Measurements from ENCODE around the gene ZNF263.

ZNF263 gene

DNA sequence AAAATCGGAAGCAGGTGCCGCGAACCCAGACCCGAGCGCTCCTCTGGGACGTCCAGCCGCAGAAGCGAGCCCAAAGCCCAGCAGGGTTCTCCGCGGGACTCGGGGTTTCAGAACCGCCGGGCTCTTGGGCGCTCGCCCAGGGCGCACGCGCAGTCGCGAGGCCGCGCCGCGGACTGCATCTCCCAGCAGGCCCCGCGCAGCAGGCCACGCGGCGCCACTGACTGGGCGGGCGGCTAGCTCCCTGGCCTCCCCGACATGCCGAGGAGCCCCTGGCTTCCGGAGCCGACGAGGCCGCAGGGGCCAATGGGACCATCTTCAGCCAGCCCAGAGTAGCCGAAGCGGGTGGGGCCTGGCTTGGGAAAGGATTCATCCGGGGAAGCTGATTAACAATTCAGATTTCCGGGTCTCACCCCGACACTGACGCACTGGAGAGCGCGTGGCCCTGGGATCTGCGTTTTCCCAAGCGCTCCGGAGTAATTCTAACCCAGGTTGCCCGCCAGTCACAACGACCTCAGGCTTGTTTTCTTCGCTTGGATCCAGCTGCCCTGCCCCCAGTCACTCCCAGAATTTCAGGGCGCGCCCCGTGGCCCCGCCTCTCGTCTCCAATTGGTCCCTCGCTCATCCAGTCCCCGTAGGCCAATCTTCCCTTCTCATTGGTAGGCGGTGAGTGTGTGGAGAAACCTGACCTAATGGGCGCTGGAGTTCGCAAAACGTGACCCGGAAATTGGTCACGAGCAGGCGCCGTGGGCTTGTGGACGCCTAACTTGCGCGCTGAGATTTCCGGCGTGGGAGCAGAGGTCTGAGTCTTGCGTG is at the start of gene ZNF263:
TSS of gene ZNF263 (plus strand) at position 762 of the 813 bp plus-strand sequence. CDS start 328 bp downstream, outside the sequence.
- DNase-seq (ENCODE audit: extremely low read depth in 1 of 2, low read depth in 1 of 2) = peak; percentile 84 to 90

DNA sequence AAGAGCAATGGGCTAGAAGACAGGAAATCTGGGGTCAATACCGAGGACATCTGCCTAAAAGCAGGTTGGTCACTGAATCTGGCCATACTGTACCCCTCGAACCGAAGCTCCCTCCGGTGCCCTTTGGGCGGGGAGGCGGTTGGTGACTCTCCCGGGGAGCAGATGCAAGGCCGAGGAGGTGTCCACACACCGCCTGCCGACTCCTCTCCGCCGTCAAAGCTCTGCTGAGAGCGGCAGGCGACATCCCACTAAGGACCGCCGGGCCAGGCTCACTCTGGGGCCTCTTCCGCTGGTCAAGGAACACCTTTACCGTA is 48.8 kb upstream of the ZNF263 start:
- no peak for DNase-seq (ENCODE audit: extremely low read depth in 1 of 2, low read depth in 1 of 2)

DNA sequence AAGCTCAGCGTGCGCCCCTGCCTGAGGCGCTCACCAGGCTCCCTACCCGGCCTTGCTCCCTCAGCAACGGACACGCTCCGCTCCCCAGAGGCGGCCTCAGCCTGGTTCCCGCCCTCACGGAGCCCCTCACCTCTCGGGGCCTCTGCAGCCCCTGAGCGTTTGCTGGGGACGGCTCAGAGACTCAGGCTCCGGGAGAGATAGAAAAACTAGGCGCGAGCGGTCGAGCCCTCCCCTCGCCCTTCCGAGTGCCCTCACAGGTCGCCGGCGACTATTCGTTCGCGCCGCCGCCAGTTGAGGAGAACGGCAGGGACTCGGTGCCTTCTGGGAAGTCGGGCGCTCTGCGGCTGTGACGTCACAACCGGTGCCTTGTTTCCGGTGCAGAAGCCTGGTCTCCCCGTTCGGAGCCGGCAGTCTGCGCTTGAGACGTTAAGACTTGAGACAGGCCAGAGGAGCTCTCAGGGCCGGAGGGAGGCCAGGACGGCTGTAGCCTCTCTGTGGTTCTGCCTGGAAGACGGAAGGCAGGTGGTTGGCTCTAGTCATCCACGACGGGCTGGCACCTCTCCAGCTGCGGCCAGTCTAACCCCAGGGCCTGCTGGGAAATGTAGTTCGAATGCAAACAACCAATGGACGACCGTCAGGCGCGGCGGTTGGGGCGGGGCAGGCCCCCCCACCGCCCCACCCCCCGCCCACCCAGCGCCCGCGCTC is 48.3 kb upstream of the ZNF263 start, which contains the start of gene ZNF200:
TSS of gene ZNF200 (minus strand) at position 302 of the 705 bp plus-strand sequence. CDS start 1,403 bp downstream, outside the sequence.
- DNase-seq (ENCODE audit: extremely low read depth in 1 of 2, low read depth in 1 of 2) = peak; percentile 86 to 93

DNA sequence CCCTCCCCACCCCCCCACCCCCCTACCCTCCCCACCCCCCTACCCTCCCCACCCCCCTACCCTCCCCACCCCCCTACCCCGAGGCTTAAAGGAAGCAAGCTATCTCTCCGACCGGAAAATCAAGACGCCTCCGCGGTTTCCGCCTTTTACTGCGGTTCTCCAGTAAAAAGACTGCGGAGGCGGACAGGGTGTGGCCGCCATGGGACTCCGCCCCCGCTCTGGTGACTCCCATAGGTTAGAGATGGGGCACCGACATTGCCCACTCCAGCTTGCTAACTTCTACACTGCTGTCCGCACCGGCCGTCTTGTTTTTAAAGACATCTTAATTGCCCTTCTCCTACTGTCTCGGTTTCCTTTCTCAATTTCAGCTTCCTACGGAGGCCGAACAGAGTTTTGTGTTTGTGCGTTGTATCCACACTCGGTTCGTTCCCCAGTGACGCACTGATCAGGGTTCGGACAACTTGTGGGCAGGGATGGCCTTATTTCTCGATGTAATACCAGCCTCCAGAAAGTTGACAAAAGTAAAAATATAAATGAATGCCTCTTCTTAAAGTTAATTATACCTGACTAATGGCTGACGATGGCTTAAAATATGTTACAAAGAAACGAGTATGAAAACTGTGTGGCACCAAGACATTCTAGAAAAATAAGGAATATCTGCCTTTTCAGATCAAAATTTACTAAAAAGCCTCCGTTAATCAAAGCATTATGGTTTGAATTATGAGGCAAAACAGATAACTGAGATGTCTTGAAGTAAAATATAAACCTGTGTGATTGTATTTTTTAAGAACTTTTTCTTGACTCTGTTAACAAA is 47.2 kb upstream of the ZNF263 start:
- no peak for DNase-seq (ENCODE audit: extremely low read depth in 1 of 2, low read depth in 1 of 2)

DNA sequence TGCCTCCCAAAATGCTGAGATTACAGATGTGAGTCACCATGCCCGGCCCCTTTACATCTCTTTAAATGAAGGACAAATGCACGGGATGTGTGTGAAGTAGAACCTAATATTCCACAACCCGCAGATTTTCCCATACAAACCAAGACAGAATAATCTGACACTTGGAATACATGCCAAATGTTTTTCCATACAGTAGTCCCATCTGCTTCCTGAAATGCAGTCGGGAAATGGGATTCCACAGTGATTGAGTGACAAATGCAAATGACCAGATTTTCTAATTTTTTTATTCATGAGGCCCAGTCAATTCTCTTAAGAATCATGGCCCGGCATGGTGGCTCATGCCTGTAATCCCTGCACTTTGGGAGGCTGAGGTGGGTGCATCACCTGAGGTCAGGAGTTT is 41.5 kb upstream of the ZNF263 start:
- no peak for DNase-seq (ENCODE audit: extremely low read depth in 1 of 2, low read depth in 1 of 2)

DNA sequence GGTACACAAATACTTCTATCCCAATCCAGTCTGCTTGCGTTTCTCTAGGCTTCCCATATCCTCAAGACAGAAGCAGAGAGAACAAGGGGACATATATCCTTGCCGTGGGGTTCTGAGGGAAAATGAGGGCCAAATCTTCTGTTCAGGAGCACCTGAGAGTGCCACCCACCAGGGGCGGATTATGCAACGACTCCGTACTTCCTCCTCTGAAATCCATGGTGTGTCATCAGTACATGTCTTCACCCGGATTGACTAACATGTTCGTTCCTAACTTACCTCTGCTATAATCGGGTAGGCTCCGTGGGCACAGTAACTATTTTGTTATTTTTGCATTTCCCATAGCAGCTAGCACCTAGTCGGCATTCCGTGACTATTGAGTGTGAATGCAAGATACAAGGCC is 40.6 kb upstream of the ZNF263 start:
- DNase-seq (ENCODE audit: extremely low read depth in 1 of 2, low read depth in 1 of 2) = no peak

DNA sequence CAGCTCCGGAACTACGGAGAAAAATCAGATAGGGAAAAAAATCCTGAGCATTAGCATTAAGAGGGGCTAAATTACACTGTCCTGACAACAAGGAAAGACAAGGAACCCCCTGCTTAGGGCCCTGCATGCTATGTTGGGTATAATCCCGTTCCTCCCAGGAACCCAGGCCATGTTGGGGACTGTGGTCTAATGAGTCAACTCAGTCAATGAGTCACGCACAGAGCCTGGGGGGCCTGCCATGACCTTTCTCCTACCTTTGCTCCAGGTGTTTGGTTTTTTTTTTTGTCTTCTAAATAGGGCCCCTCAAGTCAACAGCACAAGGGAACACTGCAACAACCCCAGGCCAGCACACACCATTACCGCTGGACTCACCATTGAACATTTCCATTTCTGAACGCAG is 39.4 kb upstream of the ZNF263 start:
- DNase-seq (ENCODE audit: extremely low read depth in 1 of 2, low read depth in 1 of 2) = peak in 1 of 2 donors; percentile 2

DNA sequence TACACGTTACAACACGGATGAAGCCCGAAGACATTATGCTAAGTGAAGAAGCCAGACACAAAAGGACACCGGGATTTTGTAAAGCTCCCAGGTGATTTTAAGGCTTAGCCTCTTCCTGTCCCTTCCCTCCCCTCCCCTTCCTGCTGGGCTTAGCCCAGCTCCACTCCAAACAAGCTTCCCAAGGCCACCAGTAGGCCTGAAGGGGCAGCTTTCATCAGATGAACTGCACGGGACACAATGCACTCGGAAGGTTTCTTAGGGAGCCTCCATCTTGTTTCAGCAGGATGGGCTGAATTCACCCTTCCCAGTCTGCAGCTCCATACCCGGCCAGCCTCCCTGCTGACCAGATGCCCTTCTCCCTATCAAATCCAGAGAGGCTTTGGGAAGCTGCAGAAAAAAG is 37.3 kb upstream of the ZNF263 start:
- DNase-seq (ENCODE audit: extremely low read depth in 1 of 2, low read depth in 1 of 2) = no peak

DNA sequence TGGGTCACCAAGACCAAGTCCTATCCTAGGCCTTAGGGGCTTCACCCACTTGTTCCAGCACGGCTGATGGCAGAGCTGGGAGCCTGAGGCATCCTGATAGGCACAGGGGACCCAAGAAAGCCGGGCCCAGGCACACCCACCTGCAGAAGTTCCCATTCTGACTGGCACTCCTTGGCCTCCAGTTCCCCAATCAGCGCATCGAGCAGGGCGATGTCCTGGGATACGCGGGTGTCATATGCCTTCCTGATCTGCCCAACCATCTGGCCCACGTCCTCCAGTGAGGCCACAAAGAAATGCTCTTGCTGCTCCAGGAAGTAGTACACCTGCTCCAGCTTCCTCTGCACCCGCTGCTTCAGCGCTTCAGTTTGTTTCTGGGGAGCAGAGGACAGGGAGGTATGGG is 36.4 kb upstream of the ZNF263 start:
- no peak for DNase-seq (ENCODE audit: extremely low read depth in 1 of 2, low read depth in 1 of 2)

DNA sequence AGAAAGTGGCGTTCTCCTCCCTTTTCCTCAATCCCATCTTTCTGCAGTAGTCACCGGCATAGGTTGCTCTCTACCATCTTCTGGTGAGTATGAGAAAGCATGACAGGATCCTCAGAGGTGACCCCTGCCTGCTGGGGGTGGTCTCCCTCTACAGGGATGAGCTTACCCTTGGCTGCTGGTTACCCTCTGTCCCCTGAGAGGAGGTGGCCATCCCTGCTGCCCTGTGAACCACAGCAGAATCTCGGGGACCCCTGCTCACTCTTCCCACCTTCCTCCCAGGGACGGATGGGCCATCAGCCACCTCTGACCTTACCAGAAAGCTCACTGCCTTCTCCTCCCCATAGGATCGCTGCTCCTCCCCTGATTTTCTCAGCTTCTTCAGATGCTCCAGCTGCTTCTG is 34.7 kb upstream of the ZNF263 start:
- no peak for DNase-seq (ENCODE audit: extremely low read depth in 1 of 2, low read depth in 1 of 2)

DNA sequence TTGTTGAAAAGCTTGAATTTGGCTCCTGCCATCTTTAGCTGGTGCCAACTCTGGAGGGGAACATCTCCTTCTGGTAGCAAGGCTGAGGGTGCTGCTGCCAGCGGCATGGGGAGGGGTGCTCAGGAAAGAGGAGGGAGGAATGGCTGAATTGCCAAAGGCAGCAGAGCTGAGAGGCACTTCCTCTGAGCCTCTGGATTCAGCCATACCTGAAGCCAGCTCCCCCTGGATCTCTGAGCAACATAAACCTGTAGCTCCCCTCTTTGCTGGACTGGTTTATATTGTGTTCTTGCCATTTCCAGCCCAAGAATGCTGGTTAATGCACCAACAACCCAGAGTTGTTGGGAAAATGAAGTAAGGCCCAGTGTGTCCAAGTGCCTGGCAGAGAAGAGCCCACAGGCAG is 34.3 kb upstream of the ZNF263 start:
- DNase-seq (ENCODE audit: extremely low read depth in 1 of 2, low read depth in 1 of 2) = no peak

DNA sequence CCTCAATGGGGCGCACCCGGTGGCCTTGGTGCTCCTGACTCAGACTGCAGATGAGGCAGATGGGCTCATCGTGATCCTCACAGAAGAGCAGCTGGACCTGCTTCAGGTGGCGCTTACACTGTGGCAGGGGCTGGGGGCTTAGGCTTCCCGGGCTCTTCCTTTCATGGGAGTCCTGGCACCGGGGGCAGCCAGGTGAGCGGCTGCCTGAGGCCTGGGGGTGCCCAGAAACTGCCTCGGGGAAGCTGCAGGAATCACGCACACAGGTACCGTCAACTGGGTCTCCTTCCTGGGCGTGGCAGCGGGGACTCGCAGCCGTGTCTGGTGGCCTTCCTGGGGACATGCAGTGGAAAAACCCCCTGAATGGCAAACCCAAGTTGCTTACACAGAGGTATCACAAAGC is 33.8 kb upstream of the ZNF263 start:
- no peak for DNase-seq (ENCODE audit: extremely low read depth in 1 of 2, low read depth in 1 of 2)

DNA sequence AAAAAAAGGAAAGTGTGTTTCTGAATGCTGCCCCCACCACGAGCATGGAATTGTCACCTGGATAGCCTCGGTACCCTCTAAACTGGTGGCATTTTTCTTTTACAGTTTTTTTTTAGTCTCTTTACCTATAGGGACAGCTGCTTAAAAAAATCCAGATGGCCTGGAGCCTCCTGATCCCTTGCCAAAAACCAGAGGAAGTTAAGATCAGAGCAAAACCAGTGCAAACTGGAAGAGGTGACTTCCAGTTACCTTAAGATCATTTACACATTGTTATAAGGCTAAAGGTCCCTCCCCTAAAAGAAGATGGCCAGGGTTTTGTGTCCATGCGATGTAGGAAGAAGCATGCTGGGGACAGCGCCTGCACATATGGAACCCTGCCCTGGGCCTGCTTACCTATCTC is 30.3 kb upstream of the ZNF263 start:
- DNase-seq (ENCODE audit: extremely low read depth in 1 of 2, low read depth in 1 of 2) = no peak

DNA sequence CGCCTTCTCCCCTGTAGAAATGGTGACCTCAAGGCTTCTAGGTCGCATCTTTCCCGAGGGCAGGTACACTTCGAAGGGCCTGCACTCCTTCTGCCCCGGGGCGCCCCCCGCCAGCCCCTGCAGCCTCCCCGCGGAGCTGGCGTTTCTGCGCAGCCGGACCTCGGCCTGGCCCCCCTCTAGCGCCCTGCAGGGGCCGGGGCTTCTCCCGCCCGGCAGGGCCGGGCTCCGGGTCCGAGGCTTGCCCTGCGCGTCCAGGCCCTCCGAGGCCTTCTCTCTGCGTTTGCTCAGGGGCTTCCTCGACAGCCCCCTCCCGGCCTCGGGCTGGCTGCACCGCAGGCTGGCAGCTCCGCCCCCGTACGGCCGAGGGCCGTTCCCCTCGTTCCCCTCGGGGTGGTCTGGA is 29.0 kb upstream of the ZNF263 start:
- DNase-seq (ENCODE audit: extremely low read depth in 1 of 2, low read depth in 1 of 2) = no peak

DNA sequence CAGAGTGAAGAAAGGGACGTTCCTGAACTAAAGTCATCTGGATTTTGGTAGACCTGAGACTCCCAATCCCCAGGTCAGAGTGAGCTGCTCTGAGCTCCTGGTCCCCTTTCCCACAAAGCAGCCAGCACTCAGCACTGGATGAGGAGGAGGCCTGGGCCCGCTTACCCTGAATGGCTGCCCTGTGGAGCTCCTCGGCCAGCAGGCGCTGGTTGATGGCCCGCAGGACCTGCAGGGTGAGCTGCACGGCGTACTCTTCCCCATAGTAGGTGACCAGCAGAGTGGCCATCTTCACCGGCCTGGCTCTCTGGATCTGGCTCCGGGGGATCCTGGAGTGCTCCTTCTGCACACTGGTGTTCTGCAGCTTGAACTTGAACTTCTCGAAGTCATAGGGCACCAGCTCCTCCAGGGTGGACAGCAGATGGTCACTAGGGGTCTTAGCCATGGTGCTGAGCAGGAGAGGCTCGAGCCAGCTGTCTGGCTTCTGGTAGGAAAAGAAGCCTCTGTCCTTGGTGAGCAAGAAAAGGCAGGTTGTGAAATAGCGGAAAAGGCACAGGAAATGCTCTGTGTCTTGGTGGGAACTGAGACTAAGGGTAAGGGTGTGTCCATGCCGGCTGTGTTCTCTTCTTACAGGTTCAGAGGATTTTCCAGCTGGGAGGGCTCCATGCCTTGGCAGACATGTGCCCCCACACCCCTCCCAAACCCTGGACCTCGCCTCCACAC is 27.0 kb upstream of the ZNF263 start, which contains the start of gene MEFV:
TSS of gene MEFV (minus strand) at position 488 of the 720 bp plus-strand sequence. CDS start at position 442, 46 bp downstream.
- no peak for DNase-seq (ENCODE audit: extremely low read depth in 1 of 2, low read depth in 1 of 2)

DNA sequence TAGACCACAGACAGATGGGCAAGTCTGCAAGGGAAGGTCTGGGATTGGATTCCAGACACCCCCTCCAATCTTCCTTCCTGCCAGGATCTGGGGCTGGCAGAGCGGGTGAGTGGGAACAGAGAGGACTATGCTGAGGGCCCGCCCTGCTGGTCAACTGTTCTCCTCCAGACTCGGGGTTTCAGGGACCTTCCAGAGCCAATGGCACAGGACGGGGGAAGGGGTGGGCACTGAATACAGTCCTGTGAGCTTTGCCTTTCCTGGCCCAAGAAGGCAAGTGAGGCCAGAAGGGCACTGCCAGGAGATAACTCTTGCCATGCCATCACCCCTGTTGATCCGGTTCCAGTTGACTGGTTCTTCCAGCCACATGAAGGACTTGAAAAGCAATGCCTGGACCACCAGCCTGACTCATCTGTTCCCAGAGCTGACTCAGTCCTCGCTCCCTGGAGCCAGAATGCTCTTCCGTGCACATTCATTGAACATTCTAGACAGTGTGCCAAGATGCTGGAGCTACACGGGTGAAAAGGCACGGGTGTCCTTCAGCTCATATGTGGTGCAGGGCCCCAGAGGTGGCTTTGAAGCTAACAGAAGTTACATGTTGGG is 26.3 kb upstream of the ZNF263 start:
- no peak for DNase-seq (ENCODE audit: extremely low read depth in 1 of 2, low read depth in 1 of 2)

DNA sequence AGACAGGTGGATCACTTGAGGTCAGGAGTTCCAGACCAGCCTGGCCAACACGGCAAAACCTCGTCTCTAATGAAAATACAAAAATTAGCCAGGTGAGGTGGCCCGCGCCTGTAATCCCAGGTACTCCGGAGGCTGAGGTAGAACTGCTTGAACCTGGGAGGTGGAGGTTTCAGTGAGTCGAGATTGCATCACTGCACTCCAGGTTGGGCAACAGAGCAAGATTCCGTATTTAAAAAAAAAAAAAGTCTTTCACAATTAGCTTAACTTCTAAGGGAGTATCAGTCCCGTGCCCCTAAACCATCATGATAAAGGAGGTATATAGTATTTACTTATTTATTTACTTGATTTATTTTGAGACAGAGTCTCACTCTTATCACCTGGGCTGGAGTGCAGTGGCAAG is 23.5 kb upstream of the ZNF263 start:
- no peak for DNase-seq (ENCODE audit: extremely low read depth in 1 of 2, low read depth in 1 of 2)

DNA sequence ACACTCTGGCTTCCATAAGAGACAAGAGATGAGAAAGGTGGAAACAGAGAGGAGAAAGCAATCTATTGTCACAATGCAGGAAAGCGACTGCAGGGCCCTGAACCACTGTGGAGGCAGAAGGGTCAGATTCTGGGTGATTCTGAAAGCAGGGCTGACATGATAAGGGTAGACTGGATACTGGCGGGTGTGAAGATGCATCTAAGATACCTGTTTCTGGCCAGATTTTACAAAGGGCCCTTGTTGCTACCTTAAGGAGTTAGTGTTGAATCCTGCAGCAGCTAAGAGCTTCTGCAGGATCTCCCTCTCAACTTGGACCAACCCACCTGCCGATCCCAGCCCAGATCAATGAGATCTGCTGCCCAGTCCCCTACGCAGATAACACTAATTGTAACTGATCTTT is 20.8 kb upstream of the ZNF263 start:
- no peak for DNase-seq (ENCODE audit: extremely low read depth in 1 of 2, low read depth in 1 of 2)

DNA sequence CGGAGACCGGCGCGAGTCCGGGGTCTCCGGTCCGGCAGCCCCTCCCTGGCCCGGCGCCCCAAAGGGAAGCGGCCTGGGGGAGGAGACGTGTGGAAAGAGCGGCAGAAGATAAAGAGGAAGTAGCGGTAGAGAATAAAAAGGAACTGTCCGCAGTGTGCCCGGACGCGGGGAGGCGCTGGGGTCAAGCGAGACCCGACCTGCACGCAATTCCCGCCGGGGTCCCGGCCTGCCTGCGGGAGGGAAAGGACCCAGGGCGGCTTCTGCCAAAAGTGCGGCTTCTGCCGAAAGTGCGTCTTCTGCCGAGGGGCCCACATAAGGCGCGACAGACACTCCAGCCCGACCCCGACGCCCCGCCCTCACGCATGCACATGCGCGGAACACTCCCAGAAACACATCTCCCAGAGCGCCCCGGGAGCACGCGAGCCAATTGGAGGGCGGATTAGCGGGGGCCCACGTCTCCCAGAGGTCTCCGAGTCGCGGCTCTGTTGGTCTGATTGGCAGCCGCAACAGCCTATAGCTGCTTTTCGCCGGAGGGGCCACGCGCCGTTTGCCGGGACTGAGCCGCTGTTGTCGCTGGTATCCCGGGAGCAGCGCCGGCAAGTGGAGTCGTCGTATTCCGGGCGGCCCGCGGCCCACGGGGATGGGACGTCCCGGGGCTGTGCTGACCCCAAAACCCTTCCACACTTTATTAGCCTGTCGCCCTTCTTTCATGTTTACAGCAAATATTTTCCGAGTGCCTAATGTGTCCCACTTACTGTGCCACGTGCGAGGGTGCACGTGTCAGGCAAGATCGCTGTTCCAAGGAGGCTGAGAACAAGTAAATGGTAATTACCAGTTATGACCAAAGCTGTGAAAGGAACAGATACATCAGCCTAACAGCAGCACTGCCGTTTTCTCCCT is 18.9 kb upstream of the ZNF263 start:
- DNase-seq (ENCODE audit: extremely low read depth in 1 of 2, low read depth in 1 of 2) = peak; percentile 89 to 99

All from stimulated activated CD8-positive, alpha-beta memory T cell treated with anti-CD3 and anti-CD28 coated beads, Interleukin-7, amount 100 ng/mL, for 48 hours (primary cell).